ENCODE data around the gene ENTPD7.

The ENTPD7 gene

GRCh38 chr10:99693933-99694583 lies 34.7 kb downstream of the ENTPD7 start:
- H3K27me3 ChIP-seq: no peaks in the 10 kb centered on the region
- no peaks in the 10 kb centered on the region for H3K4me1 ChIP-seq (ENCODE audit: control insufficient read depth in 1 of 2, insufficient read depth in 1 of 2, low read depth in 1 of 2, low read length in 1 of 2)
- H3K9me3 ChIP-seq: no peaks in the 10 kb centered on the region
- no peak overlapping the region for H3K27ac ChIP-seq
- peaks cover 64% of the 10 kb centered on the region for H3K36me3 ChIP-seq
- TF ChIP-seq CTCF (IDR thresholded peaks at IDR 0.05): no peak
- H3K4me3 ChIP-seq (ENCODE audit: low read depth in 1 of 2, low read length in 1 of 2): no peak overlapping the region

GRCh38 chr10:99695761-99696160 lies 36.5 kb downstream of the ENTPD7 start:
- Histone ChIP-seq H3K36me3 (peaks cover 78% of the 10 kb centered on the region), H3K27me3 (no peaks in the 10 kb centered on the region), H3K4me1 (ENCODE audit: control insufficient read depth in 1 of 2, insufficient read depth in 1 of 2, low read depth in 1 of 2, low read length in 1 of 2) (no peaks in the 10 kb centered on the region), H3K4me3 (ENCODE audit: low read depth in 1 of 2, low read length in 1 of 2) (no peak overlapping the region), H3K27ac (no peak overlapping the region), H3K9me3 (no peaks in the 10 kb centered on the region)
- TF ChIP-seq CTCF (IDR thresholded peaks at IDR 0.05): no peak

- Histone ChIP-seq H3K27ac (no peak overlapping the region), H3K4me1 (ENCODE audit: control insufficient read depth in 1 of 2, insufficient read depth in 1 of 2, low read depth in 1 of 2, low read length in 1 of 2) (no peaks in the 10 kb centered on the region), H3K36me3 (peaks cover 81% of the 10 kb centered on the region), H3K27me3 (no peaks in the 10 kb centered on the region), H3K9me3 (no peaks in the 10 kb centered on the region), H3K4me3 (ENCODE audit: low read depth in 1 of 2, low read length in 1 of 2) (no peak overlapping the region)
- TF ChIP-seq CTCF (IDR thresholded peaks at IDR 0.05): no peak
Observed at GRCh38 chr10:99698504-99699080, 39.3 kb downstream of the ENTPD7 start.

- Histone ChIP-seq H3K27ac (no peak overlapping the region), H3K36me3 (peaks cover 97% of the 10 kb centered on the region), H3K4me1 (ENCODE audit: control insufficient read depth in 1 of 2, insufficient read depth in 1 of 2, low read depth in 1 of 2, low read length in 1 of 2) (no peaks in the 10 kb centered on the region), H3K9me3 (no peaks in the 10 kb centered on the region), H3K27me3 (no peaks in the 10 kb centered on the region), H3K4me3 (ENCODE audit: low read depth in 1 of 2, low read length in 1 of 2) (no peak overlapping the region)
- no peak for TF ChIP-seq CTCF (IDR thresholded peaks at IDR 0.05)
Observed at GRCh38 chr10:99700649-99701048, 41.3 kb downstream of the ENTPD7 start.

GRCh38 chr10:99708428-99709012 lies 49.2 kb downstream of the ENTPD7 start:
- no peaks in the 10 kb centered on the region for H3K27me3 ChIP-seq
- no peak for TF ChIP-seq CTCF (IDR thresholded peaks at IDR 0.05)

More at GRCh38 chr10:99708428-99709012, 49.2 kb downstream of the ENTPD7 start:
- Histone ChIP-seq H3K4me1 (ENCODE audit: control insufficient read depth in 1 of 2, insufficient read depth in 1 of 2, low read depth in 1 of 2, low read length in 1 of 2) (peaks cover 0 to 3% of the 10 kb centered on the region in 2 experiments), H3K36me3 (peaks cover 74% of the 10 kb centered on the region), H3K4me3 (ENCODE audit: low read depth in 1 of 2, low read length in 1 of 2) (no peak overlapping the region), H3K27ac (no peak overlapping the region), H3K9me3 (no peaks in the 10 kb centered on the region)
